Mesendoderm (in vitro differentiated cells): ENCODE measurements around the gene MYH15.
"Not testable (repeated sequence)": the region's sequence is repeated elsewhere in the genome, so short reads cannot be mapped to it uniquely, and the experiment has no call there.

Source experiments
- DNase-seq: peaks from one replicate; pipeline ENCODE4 v3.0.0; 2013
- H2AK5ac ChIP-seq: 2 replicates; pipeline ENCODE4 v1.6.1; 2013; ENCODE audit warnings: low read length, inconsistent platforms
- H2BK120ac ChIP-seq: 2 replicates; pipeline ENCODE4 v1.6.1; 2013; ENCODE audit warnings: low read depth, mild to moderate bottlenecking, low read length, moderate library complexity, mixed read lengths
- H2BK15ac ChIP-seq: replicated peaks from 2 replicates; pipeline ENCODE4 v1.6.1; 2013; ENCODE audit warnings: low read depth, mild to moderate bottlenecking, moderate library complexity
- H2BK5ac ChIP-seq: 2 replicates; pipeline ENCODE4 v1.6.1; 2013; ENCODE audit warnings: low read length, inconsistent platforms
- H3K18ac ChIP-seq: 2 replicates; pipeline ENCODE4 v1.6.1; 2013; ENCODE audit warnings: mild to moderate bottlenecking, low read length, mixed read lengths
- H3K23ac ChIP-seq: one replicate; pipeline ENCODE4 v1.6.1; 2013; ENCODE audit warnings: low read length
- H3K27ac ChIP-seq: 2 replicates; pipeline ENCODE4 v1.5.1; 2013; ENCODE audit warnings: low read depth, mild to moderate bottlenecking, inconsistent platforms, low read length, moderate library complexity
- H3K27me3 ChIP-seq: 2 replicates; pipeline ENCODE4 v1.6.1; 2013; ENCODE audit warnings: low read length, control low read depth, mild to moderate bottlenecking, inconsistent platforms; ENCODE audit not compliant: insufficient read depth, poor library complexity
- H3K36me3 ChIP-seq: 2 replicates; pipeline ENCODE4 v1.6.1; 2013; ENCODE audit warnings: low read length, inconsistent platforms; ENCODE audit not compliant: control insufficient read depth, insufficient read depth
- H3K4ac ChIP-seq: one replicate; pipeline ENCODE4 v1.6.1; 2013; ENCODE audit warnings: low read depth, mild to moderate bottlenecking, low read length, moderate library complexity
- H3K4me1 ChIP-seq: 2 replicates; pipeline ENCODE4 v1.6.1; 2013; ENCODE audit warnings: low read depth, low read length, inconsistent platforms; ENCODE audit not compliant: control insufficient read depth
- H3K4me2 ChIP-seq: 2 replicates; pipeline ENCODE4 v1.6.1; 2013; ENCODE audit warnings: low read length
- H3K4me3 ChIP-seq: 2 replicates; pipeline ENCODE4 v1.5.1; 2013; ENCODE audit warnings: mild to moderate bottlenecking, low read length
- H3K56ac ChIP-seq: one replicate; pipeline ENCODE4 v1.6.1; 2013; ENCODE audit warnings: low read length
- H3K79me1 ChIP-seq: 2 replicates; pipeline ENCODE4 v1.6.1; 2013; ENCODE audit warnings: low read length, inconsistent platforms
- H3K79me2 ChIP-seq: 2 replicates; pipeline ENCODE4 v1.6.1; 2013; ENCODE audit warnings: mild to moderate bottlenecking, low read length; ENCODE audit not compliant: control insufficient read depth, insufficient read depth
- H3K9ac ChIP-seq: 2 replicates; pipeline ENCODE4 v1.6.1; 2013; ENCODE audit warnings: low read length, inconsistent platforms
- H4K5ac ChIP-seq: one replicate; pipeline ENCODE4 v1.6.1; 2013; ENCODE audit warnings: low read length
- H4K8ac ChIP-seq: one replicate; pipeline ENCODE4 v1.6.1; 2013; ENCODE audit warnings: low read depth, mild to moderate bottlenecking, control low read depth, low read length, moderate library complexity
- WGBS: extraction: QIAGEN DNeasy Blood & Tissue Kit; methylation state at CpG from one replicate; pipeline ENCODE4 v1.1.7; 2013; ENCODE audit warnings: low lambda C conversion rate, missing lambda C conversion rate; ENCODE audit not compliant: insufficient coverage; ENCODE audit errors: extremely low coverage; 5-methylcytosine and 5-hydroxymethylcytosine counted together

The MYH15 gene

DNA sequence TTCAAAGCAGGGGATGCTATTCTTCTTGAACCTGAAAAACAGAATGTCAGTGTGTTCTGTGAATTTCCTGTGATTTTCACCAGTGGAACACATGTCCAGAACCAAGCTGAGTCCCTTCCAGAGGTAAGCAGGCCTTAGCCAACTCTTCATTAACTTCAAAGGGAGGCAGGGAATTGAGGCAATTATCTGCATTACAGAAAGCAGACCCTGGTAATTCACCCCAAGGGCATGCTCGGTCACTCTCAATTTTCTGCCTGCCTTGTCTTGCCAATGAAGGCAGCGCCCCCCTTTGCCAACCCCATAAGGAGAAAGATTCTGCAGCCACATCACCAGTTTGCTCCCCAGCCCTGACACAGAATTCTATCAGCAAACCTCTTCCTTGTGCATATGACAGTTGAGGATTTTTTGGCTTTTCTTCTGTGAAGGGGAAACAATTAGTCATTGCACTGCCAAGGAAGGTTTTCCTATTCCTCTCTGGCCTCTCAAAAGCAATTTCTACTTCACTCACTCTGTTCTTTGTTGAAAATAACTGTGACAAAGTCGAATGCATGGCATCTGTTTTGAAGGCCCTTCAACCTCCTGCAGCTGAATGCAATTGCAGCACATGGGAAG is 128.8 kb downstream of the MYH15 start:
- Histone ChIP-seq H3K4me1 (no peaks in the 10 kb centered on the region), H3K27me3 (no peaks in the 10 kb centered on the region), H3K36me3 (no peaks in the 10 kb centered on the region), H2BK5ac (no peak overlapping the region), H2BK120ac (no peak overlapping the region), H3K23ac (no peak overlapping the region), H4K5ac (no peak overlapping the region), H2AK5ac (no peak overlapping the region), H4K8ac (no peak overlapping the region), H3K79me1 (no peaks in the 10 kb centered on the region), H3K4me2 (no peak overlapping the region), H3K27ac (no peak overlapping the region), H3K9ac (no peak overlapping the region), H3K18ac (no peak overlapping the region), H3K4ac (no peak overlapping the region), H3K56ac (no peak overlapping the region), H3K4me3 (no peak overlapping the region), H3K79me2 (no peaks in the 10 kb centered on the region), H2BK15ac (no peak overlapping the region)
- no peak for DNase-seq
- WGBS: no CpG with 5 or more reads among the region's 3 CpGs

DNA sequence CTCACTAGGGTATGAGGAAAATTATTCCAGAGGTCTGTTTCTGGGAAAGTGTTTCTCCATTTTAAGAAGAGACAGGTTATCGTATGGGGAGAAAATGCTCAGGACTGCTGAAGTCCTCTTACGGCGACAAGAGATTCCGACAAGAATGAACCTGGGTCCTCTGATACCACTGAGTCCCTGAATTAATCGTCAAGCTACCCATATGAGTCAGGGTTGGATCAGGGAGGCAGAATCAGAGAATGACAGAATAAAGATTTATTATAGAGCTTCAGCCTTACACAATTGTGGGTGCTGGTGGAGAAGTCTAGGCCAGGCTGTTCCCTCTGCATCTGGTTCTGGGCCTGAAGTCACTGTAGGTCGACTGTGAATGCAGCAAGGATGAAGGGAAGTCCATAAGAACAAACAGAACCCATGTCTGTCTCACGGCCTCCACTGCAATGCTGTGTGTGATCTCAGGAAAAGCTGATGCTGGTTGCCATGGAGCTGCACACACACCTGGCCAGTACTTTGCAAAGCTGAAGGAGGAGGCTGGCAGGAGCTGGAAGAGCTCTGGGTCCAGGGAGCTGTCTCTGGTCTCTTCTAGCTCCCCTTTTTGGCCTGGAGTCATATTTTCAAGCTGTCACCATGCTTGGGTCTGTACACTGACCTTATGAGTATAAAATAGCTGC is 130.1 kb downstream of the MYH15 start:
- H2BK120ac ChIP-seq: no peak overlapping the region
- H3K18ac ChIP-seq: no peak overlapping the region
- no peak overlapping the region for H2BK5ac ChIP-seq
- H3K4me2 ChIP-seq: no peak overlapping the region
- no peak overlapping the region for H3K27ac ChIP-seq
- no peak for DNase-seq
- no peak overlapping the region for H2BK15ac ChIP-seq
- no CpG with 5 or more reads among the region's 7 CpGs for WGBS
- no peak overlapping the region for H3K4me3 ChIP-seq
- H3K4ac ChIP-seq: no peak overlapping the region
- no peak overlapping the region for H4K5ac ChIP-seq
- no peaks in the 10 kb centered on the region for H3K27me3 ChIP-seq
- H2AK5ac ChIP-seq: no peak overlapping the region
- no peak overlapping the region for H3K9ac ChIP-seq
- H3K79me1 ChIP-seq: no peaks in the 10 kb centered on the region
- no peaks in the 10 kb centered on the region for H3K36me3 ChIP-seq
- H4K8ac ChIP-seq: no peak overlapping the region
- no peak overlapping the region for H3K23ac ChIP-seq
- H3K56ac ChIP-seq: no peak overlapping the region
- H3K4me1 ChIP-seq: no peaks in the 10 kb centered on the region
- H3K79me2 ChIP-seq: no peaks in the 10 kb centered on the region

DNA sequence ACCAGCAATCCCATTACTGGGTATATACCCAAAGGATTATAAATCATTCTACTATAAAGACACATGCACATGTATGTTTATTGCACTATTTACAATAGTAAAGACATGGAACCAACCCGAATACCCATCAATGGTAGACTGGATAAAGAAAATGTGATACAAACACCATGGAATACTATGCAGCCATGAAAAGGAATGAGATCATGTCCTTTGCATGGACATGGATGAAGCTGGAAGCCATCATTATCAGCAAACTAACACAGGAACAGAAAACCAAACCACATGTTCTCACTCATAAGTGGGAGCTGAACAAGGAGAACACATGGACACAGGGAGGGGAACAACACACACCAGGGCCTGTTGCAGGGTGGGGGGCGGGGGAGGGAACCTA is 131.4 kb downstream of the MYH15 start:
- not testable (repeated sequence) for H3K79me2 ChIP-seq, H2AK5ac ChIP-seq, H2BK15ac ChIP-seq, H3K23ac ChIP-seq, H3K4ac ChIP-seq, H3K36me3 ChIP-seq, H3K79me1 ChIP-seq, H2BK120ac ChIP-seq, H3K18ac ChIP-seq, H3K4me2 ChIP-seq, H3K4me3 ChIP-seq, H3K56ac ChIP-seq, H3K27ac ChIP-seq, H4K5ac ChIP-seq, H3K27me3 ChIP-seq, H2BK5ac ChIP-seq, H3K4me1 ChIP-seq, H4K8ac ChIP-seq, DNase-seq, H3K9ac ChIP-seq
- no CpG with 5 or more reads among the region's 2 CpGs for WGBS

DNA sequence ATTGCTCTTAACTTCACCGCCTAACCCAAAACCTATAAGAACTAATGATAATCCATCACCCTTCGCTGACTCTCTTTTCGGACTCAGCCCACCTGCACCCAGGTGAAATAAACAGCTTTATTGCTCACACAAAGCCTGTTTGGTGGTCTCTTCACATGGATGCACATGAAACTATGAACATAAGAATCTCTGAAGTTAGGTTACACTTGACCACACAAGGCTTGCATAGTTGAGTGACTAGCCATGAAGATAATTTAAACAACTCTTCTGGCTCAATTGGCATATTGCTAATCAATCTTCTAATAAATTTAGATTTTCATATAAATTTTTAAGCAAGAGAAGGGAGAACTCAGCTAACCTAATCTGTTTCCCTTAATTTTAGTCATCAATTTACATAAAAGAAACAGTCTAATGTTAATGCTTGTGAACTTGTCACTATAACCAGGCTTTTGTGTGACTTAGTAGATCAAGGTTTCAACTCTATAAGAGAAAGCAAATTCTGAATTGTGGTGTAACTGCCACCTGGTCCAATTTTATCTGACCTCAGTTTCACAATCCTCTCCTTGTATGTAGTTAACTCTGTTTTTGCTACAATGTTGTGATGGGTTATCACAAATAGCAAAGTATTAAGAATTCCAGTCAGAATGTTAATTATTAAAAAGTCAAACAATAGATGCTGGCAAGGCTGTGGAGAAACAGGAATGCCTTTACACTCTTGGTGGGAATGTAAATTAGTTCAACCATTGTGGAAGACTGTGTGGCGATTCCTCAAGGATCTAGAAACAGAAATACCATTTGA is 132.0 kb downstream of the MYH15 start:
- DNase-seq: no peak
- WGBS: no CpG with 5 or more reads among the region's 4 CpGs
- Histone ChIP-seq H3K4ac (no peak overlapping the region), H3K18ac (no peak overlapping the region), H2BK120ac (no peak overlapping the region), H3K56ac (no peak overlapping the region), H3K79me2 (no peaks in the 10 kb centered on the region), H3K79me1 (no peaks in the 10 kb centered on the region), H3K27ac (no peak overlapping the region), H2AK5ac (no peak overlapping the region), H2BK5ac (no peak overlapping the region), H3K23ac (no peak overlapping the region), H3K4me1 (no peaks in the 10 kb centered on the region), H3K36me3 (no peaks in the 10 kb centered on the region), H4K5ac (no peak overlapping the region), H3K4me2 (no peak overlapping the region), H3K27me3 (no peaks in the 10 kb centered on the region), H3K4me3 (no peak overlapping the region), H4K8ac (no peak overlapping the region), H3K9ac (no peak overlapping the region), H2BK15ac (no peak overlapping the region)

DNA sequence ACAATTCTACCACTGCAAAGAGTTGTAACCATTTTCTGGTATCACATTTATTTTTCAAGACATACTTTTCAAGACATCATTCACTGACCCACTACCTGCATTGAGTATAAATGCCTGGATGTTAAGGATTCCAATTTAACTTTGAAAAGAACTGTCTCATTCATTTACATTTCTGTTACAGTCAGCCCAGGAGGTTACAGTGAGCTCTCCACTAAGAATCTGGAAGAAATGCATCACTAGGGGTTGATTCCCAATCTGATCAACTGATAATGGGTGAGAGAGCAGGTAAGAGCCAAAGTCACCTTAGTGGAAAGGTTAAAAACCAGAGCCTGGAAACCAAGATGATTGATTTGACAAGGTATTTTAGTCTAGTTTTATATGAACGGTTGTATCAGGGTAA is 133.0 kb downstream of the MYH15 start:
- no CpG with 5 or more reads among the region's 1 CpG for WGBS
- no peaks in the 10 kb centered on the region for H3K79me1 ChIP-seq

More for the DNA sequence above, 133.0 kb downstream of the MYH15 start:
- Histone ChIP-seq H3K23ac (no peak overlapping the region), H3K18ac (no peak overlapping the region), H3K4me3 (no peak overlapping the region), H3K56ac (no peak overlapping the region), H3K27me3 (no peaks in the 10 kb centered on the region), H4K8ac (no peak overlapping the region), H3K79me2 (no peaks in the 10 kb centered on the region), H2BK15ac (no peak overlapping the region), H3K9ac (no peak overlapping the region), H3K4me1 (no peaks in the 10 kb centered on the region), H3K4ac (no peak overlapping the region), H2BK120ac (no peak overlapping the region), H3K36me3 (no peaks in the 10 kb centered on the region), H2AK5ac (no peak overlapping the region), H3K4me2 (no peak overlapping the region), H3K27ac (no peak overlapping the region), H4K5ac (no peak overlapping the region), H2BK5ac (no peak overlapping the region)
- no peak for DNase-seq
